HepG2 (cell line): ENCODE data around the gene MAN2A1. TPM values are rescaled to one million over a fixed set of nuclear protein-coding genes. Genes with fewer than 3 reads are reported as not detected.

Experiments used
- ATAC-seq: fragments of 200-7000 bp; cut with Tn5 transposase; 3 replicates; pipeline ENCODE4 v1.9.1; 2020; ENCODE audit warnings: mild to moderate bottlenecking, moderate library complexity
- BruUV-seq: library from RNA; stranded (reverse); fragments of 400-500 nt; replicated peaks from 2 replicates; lab custom pipeline; 2021; lab: Mats Ljungman, UMichigan
- CTCF ChIA-PET: fragments of 300-600 bp; formaldehyde crosslinking; extraction: SDS; loops from one replicate; lab custom pipeline; 2021; ENCODE audit warnings: low total read pairs, inconsistent platforms, low intra/inter-chr PET ratio; lab: Yijun Ruan, JAX
- POLR2A ChIA-PET: fragments of 350-600 bp; sonication (Branson Sonifier 250); formaldehyde crosslinking; loops from one replicate; lab custom pipeline; 2020; ENCODE audit warnings: antibody characterized with exemption, inconsistent platforms; lab: Yijun Ruan, JAX
- DNase-seq: peaks from one replicate; pipeline ENCODE4 v3.0.0-alpha.2; 2015; ENCODE audit warnings: low spot score
- FAIRE-seq: peaks from 3 replicates; lab custom pipeline; 2011; peaks lifted over from hg19 to GRCh38; lab: Jason Lieb, UNC
- H2AFZ ChIP-seq: one replicate; pipeline ENCODE4 v1.6.1; 2011; ENCODE audit warnings: low read length, inconsistent platforms
- H3K27ac ChIP-seq: fragments of 300-600 bp; 3 replicates; pipeline ENCODE4 v1.8.0; 2011; ENCODE audit warnings: mixed run types, mild to moderate bottlenecking, mixed read lengths, low read length, inconsistent platforms; ENCODE audit not compliant: insufficient read depth; ENCODE audit errors: extremely low read length
- H3K27me3 ChIP-seq, 2 experiments: fragments of 200-600 bp in 1 of 2; 2 replicates in 1 of 2; 3 replicates in 1 of 2; pipeline versions ENCODE4 v1.6.0 to v1.8.0; 2011; ENCODE audit warnings: low read length in 2 of 2, mild to moderate bottlenecking in 2 of 2, moderate library complexity in 2 of 2, inconsistent platforms in 1 of 2; ENCODE audit not compliant: insufficient read depth in 2 of 2, control insufficient read depth in 1 of 2
- H3K36me3 ChIP-seq, 2 experiments: fragments of 200-600 bp in 1 of 2; replicated peaks in 1 of 2; 2 replicates in 1 of 2; 3 replicates in 1 of 2; pipeline versions ENCODE4 v1.5.1 to v1.8.0; 2011; ENCODE audit warnings: low read length in 2 of 2, inconsistent platforms in 1 of 2; ENCODE audit not compliant: insufficient read depth in 2 of 2, control insufficient read depth in 1 of 2
- H3K4me1 ChIP-seq: 2 replicates; pipeline ENCODE4 v1.5.1; 2012; ENCODE audit warnings: low read length, inconsistent platforms; ENCODE audit not compliant: insufficient read depth
- H3K4me2 ChIP-seq: 2 replicates; pipeline ENCODE4 v1.6.0; 2011; ENCODE audit warnings: low read depth, low read length, inconsistent platforms
- H3K4me3 ChIP-seq, 3 experiments: fragments of 200-600 bp in 1 of 3; sonication (generic), shearing (Covaris generic) in 1 of 3; replicated peaks in 1 of 3; 2 replicates each; pipeline ENCODE4 v1.5.1; 2011 to 2016; ENCODE audit warnings: low read length in 3 of 3, inconsistent platforms in 2 of 3, low read depth in 2 of 3, mild to moderate bottlenecking in 2 of 3, control low read depth in 1 of 3, mixed read lengths in 1 of 3; ENCODE audit not compliant: insufficient read depth in 1 of 3
- H3K79me2 ChIP-seq: one replicate; pipeline ENCODE4 v1.6.1; 2011; ENCODE audit warnings: low read length, inconsistent platforms; ENCODE audit not compliant: insufficient read depth
- H3K9ac ChIP-seq: 2 replicates; pipeline ENCODE4 v1.6.0; 2011; ENCODE audit warnings: mild to moderate bottlenecking, low read depth, low read length, inconsistent platforms; ENCODE audit not compliant: insufficient read depth
- H3K9me3 ChIP-seq: 2 replicates; pipeline ENCODE4 v1.5.1; 2012; ENCODE audit warnings: mild to moderate bottlenecking, low read length
- H4K20me1 ChIP-seq: 2 replicates; pipeline ENCODE4 v1.6.0; 2011; ENCODE audit warnings: inconsistent platforms, mild to moderate bottlenecking, low read length, moderate library complexity; ENCODE audit not compliant: insufficient read depth
- AHDC1 ChIP-seq: sonication (generic); formaldehyde crosslinking; IDR thresholded peaks from 2 replicates; pipeline ENCODE4 v1.5.1; 2020; ENCODE audit warnings: mild to moderate bottlenecking, missing genetic modification reagents, borderline replicate concordance
- CREM ChIP-seq, 2 experiments: sonication (generic) in 1 of 2; formaldehyde crosslinking in 1 of 2; IDR thresholded peaks; 2 replicates each; pipeline versions ENCODE4 v1.4.0 to v1.6.1; 2016 to 2020; ENCODE audit warnings: antibody characterized with exemption in 1 of 2, mild to moderate bottlenecking in 1 of 2, missing genetic modification reagents in 1 of 2
- E2F1 ChIP-seq: sonication (generic); formaldehyde crosslinking; IDR thresholded peaks from 2 replicates; pipeline ENCODE4 v1.5.0; 2020; ENCODE audit warnings: missing genetic modification reagents
- IRX3 ChIP-seq: sonication (generic); formaldehyde crosslinking; IDR thresholded peaks from 2 replicates; pipeline ENCODE4 v1.8.1; 2023; ENCODE audit warnings: mild to moderate bottlenecking, low read depth, missing genetic modification reagents, borderline replicate concordance
- JUNB ChIP-seq: sonication (generic); formaldehyde crosslinking; IDR thresholded peaks from 2 replicates; pipeline ENCODE4 v1.8.0; 2022; ENCODE audit warnings: missing genetic modification reagents, mild to moderate bottlenecking, borderline replicate concordance
- SMARCE1 ChIP-seq: fragments of 450-650 bp; IDR thresholded peaks from 2 replicates; pipeline ENCODE4 v1.6.1; 2017; ENCODE audit warnings: borderline replicate concordance
- SMYD3 ChIP-seq: sonication (generic); formaldehyde crosslinking; IDR thresholded peaks from 2 replicates; pipeline ENCODE4 v1.8.1; 2023; ENCODE audit warnings: mild to moderate bottlenecking, missing genetic modification reagents
- SNRNP70 ChIP-seq: fragments of 200-400 bp; formaldehyde crosslinking; IDR thresholded peaks from 2 replicates; pipeline ENCODE4 v1.6.1; 2017; ENCODE audit warnings: mild to moderate bottlenecking, low read depth, low read length, moderate library complexity
- ZBTB7A ChIP-seq: sonication (generic); formaldehyde crosslinking; IDR thresholded peaks from 2 replicates; pipeline ENCODE4 v1.8.0; 2022; ENCODE audit warnings: mild to moderate bottlenecking, missing genetic modification reagents
- ZNF20 ChIP-seq: sonication (generic); formaldehyde crosslinking; IDR thresholded peaks from 2 replicates; pipeline ENCODE4 v1.4.0; 2020; ENCODE audit warnings: mild to moderate bottlenecking, moderate library complexity, missing genetic modification reagents
- ZNF264 ChIP-seq: sonication (generic); formaldehyde crosslinking; IDR thresholded peaks from 2 replicates; pipeline ENCODE4 v1.4.0; 2020; ENCODE audit warnings: missing genetic modification reagents
- ZNF333 ChIP-seq: sonication (generic); formaldehyde crosslinking; IDR thresholded peaks from 2 replicates; pipeline ENCODE4 v1.4.0; 2020; ENCODE audit warnings: mild to moderate bottlenecking, missing genetic modification reagents, borderline replicate concordance
- WGBS: methylation state at CpG from one replicate; pipeline ENCODE4 v1.1.6; 2017; ENCODE audit warnings: low lambda C conversion rate; 5-methylcytosine and 5-hydroxymethylcytosine counted together
- in situ Hi-C: cut with HindIII; loops from 2 replicates; pipeline ENCODE4 v1.10.0; 2017; ENCODE audit warnings: low pct_unique_long_range_greater_than_20kb; ENCODE audit not compliant: extremely low pct_ligation_motif_present
- intact Hi-C: fragments of 100-400 bp; cut with micrococcal nuclease; formaldehyde crosslinking; loops from one replicate; pipeline ENCODE4 v1.10.0; 2022; ENCODE audit not compliant: unreplicated experiment
- polyA plus RNA-seq, 8 experiments: library from polyadenylated mRNA; depleted of rRNA in 3 of 8; stranded (reverse) in 7 of 8; unstranded in 1 of 8; fragments of >200 nt; fragmentation: Illumina TruSeq in 4 of 8; extraction: Trizol in 4 of 8; gene quantifications; 2 replicates each; pipeline versions ENCODE4 v1.2.1 to v1.2.3, GENCODE V29; 2011 to 2016; ENCODE audit warnings: low read depth in 4 of 8, missing spikeins in 1 of 8, mixed read lengths in 1 of 8; ENCODE audit not compliant: insufficient read depth in 1 of 8
- total RNA-seq, 5 experiments: library from RNA; depleted of rRNA; stranded (reverse); fragments of >200 nt; fragmentation: Illumina TruSeq; extraction: Trizol; gene quantifications; 2 replicates each; pipeline ENCODE4 v1.2.3, GENCODE V29; 2016; ENCODE audit warnings: low read depth in 1 of 5

MAN2A1 gene
- total and polyA plus RNA-seq, 2 of the 13 experiments (the other 11 are each of a cell fraction or from before 2014, with no cell fraction given): 56.2 to 80.5 TPM

GRCh38 chr5:109877670-109878045 lies 187.9 kb downstream of the MAN2A1 start:
- intact Hi-C loops: no loop called here
- H3K9me3 ChIP-seq: no peaks in the 10 kb centered on the region
- H3K27ac ChIP-seq: no peak overlapping the region
- ChIA-PET POLR2A (no interaction called here), CTCF (no interaction called here)
- no peaks in the 10 kb centered on the region for H3K36me3 ChIP-seq
- H4K20me1 ChIP-seq: no peaks in the 10 kb centered on the region
- no peak for ATAC-seq
- no peaks in the 10 kb centered on the region for H3K27me3 ChIP-seq
- peaks cover 15% of the 10 kb centered on the region for H3K4me1 ChIP-seq
- DNase-seq: no peak
- no peak for FAIRE-seq
- TF ChIP-seq E2F1 (CRISPR knock-in tag): no peak
- TF ChIP-seq JUNB (CRISPR knock-in tag): no peak
- no peak for TF ChIP-seq ZNF20 (CRISPR knock-in tag)
- TF ChIP-seq, all 625 proteins: peak for 0
- in situ Hi-C loops: no loop called here
- WGBS: 96% methylated on average over 6 of the region's 6 CpGs
- no peak overlapping the region for H3K4me3 ChIP-seq
- no TSS peak for BruUV-seq
- H3K4me2 ChIP-seq: no peak overlapping the region
- no peak overlapping the region for H2AFZ ChIP-seq
- no peaks in the 10 kb centered on the region for H3K79me2 ChIP-seq
- H3K9ac ChIP-seq: no peak overlapping the region

GRCh38 chr5:109878887-109879286 lies 189.2 kb downstream of the MAN2A1 start:
- H3K79me2 ChIP-seq: no peaks in the 10 kb centered on the region
- ChIA-PET CTCF (no interaction called here), POLR2A (no interaction called here)
- H3K27ac ChIP-seq: no peak overlapping the region
- 87% methylated on average over 5 of the region's 5 CpGs for WGBS
- DNase-seq (no peak), ATAC-seq (no peak), FAIRE-seq (no peak)
- H3K9ac ChIP-seq: no peak overlapping the region
- H4K20me1 ChIP-seq: no peaks in the 10 kb centered on the region
- H3K4me1 ChIP-seq: peaks cover 15% of the 10 kb centered on the region
- BruUV-seq: no TSS peak
- no peak overlapping the region for H3K4me3 ChIP-seq
- H3K9me3 ChIP-seq: no peaks in the 10 kb centered on the region
- intact Hi-C loops: no loop called here
- H2AFZ ChIP-seq: no peak overlapping the region
- in situ Hi-C loops: no loop called here
- H3K36me3 ChIP-seq: no peaks in the 10 kb centered on the region
- no peaks in the 10 kb centered on the region for H3K27me3 ChIP-seq
- no peak overlapping the region for H3K4me2 ChIP-seq
- no peak for TF ChIP-seq CREM (IDR thresholded peaks at IDR 0.05)
- no peak for TF ChIP-seq CREM (CRISPR knock-in tag; IDR thresholded peaks at IDR 0.05)
- TF ChIP-seq IRX3: no peak
- no peak for TF ChIP-seq ZNF333
- no peak for TF ChIP-seq SMARCE1
- TF ChIP-seq ZNF264 (CRISPR knock-in tag): no peak
- TF ChIP-seq SMYD3 (CRISPR knock-in tag): no peak
- no peak for TF ChIP-seq SNRNP70
- TF ChIP-seq ZBTB7A (CRISPR knock-in tag): no peak
- TF ChIP-seq AHDC1 (CRISPR knock-in tag): no peak
